ENCODE measurements around the gene MRPL40.

MRPL40 gene

GRCh38 chr22:19483481-19484244 is 51.3 kb downstream of the MRPL40 start:
- no peak for DNase-seq

Data from fibroblast of skin of scalp (primary cell).